IMR-90 (cell line): ENCODE measurements around the gene AP4S1. TPM values are rescaled to one million over a fixed set of nuclear protein-coding genes. Genes with fewer than 3 reads are reported as not detected.

Source experiments
- ATAC-seq: fragments of 200-7000 bp; cut with Tn5 transposase; 2 replicates; pipeline ENCODE4 v1.9.1; 2020; ENCODE audit warnings: low read depth, mild to moderate bottlenecking, moderate library complexity
- BruUV-seq: library from RNA; stranded (reverse); fragments of 400-500 nt; replicated peaks from 2 replicates; lab custom pipeline; 2021; lab: Mats Ljungman, UMichigan
- CTCF ChIA-PET: fragments of 300-600 bp; formaldehyde crosslinking; extraction: SDS; loops from one replicate; lab custom pipeline; 2021; ENCODE audit warnings: antibody characterized with exemption; lab: Yijun Ruan, JAX
- POLR2A ChIA-PET: fragments of 300-600 bp; sonication (Branson Sonifier 250); formaldehyde crosslinking; loops from one replicate; lab custom pipeline; 2022; ENCODE audit warnings: antibody characterized with exemption; ENCODE audit not compliant: unreplicated experiment; lab: Charles Lee
- DNase-seq: peaks from one replicate; pipeline ENCODE4 v3.0.0; 2013
- H2AFZ ChIP-seq: replicated peaks from 2 replicates; pipeline ENCODE3; 2013; ENCODE audit warnings: low read length, mild to moderate bottlenecking; ENCODE audit not compliant: poor library complexity
- H2AK5ac ChIP-seq: 2 replicates; pipeline ENCODE4 v1.6.1; 2013; ENCODE audit warnings: low read depth, low read length, inconsistent platforms
- H2AK9ac ChIP-seq: replicated peaks from 2 replicates; pipeline ENCODE3; 2013; ENCODE audit warnings: mild to moderate bottlenecking, low read depth, low read length, moderate library complexity; ENCODE audit not compliant: poor library complexity
- H2BK120ac ChIP-seq: 2 replicates; pipeline ENCODE4 v1.6.1; 2013; ENCODE audit warnings: low read depth, low read length, inconsistent platforms
- H2BK15ac ChIP-seq: 3 replicates; pipeline ENCODE4 v1.6.1; 2013; ENCODE audit warnings: low read depth, low read length, inconsistent platforms
- H2BK20ac ChIP-seq: 2 replicates; pipeline ENCODE4 v1.6.1; 2013; ENCODE audit warnings: low read depth, mild to moderate bottlenecking, inconsistent platforms, low read length, moderate library complexity
- H2BK5ac ChIP-seq: 2 replicates; pipeline ENCODE4 v1.6.1; 2013; ENCODE audit warnings: mild to moderate bottlenecking, low read depth, low read length, inconsistent platforms; ENCODE audit not compliant: poor library complexity, severe bottlenecking
- H3K14ac ChIP-seq: replicated peaks from 2 replicates; pipeline ENCODE4 v1.6.1; 2013; ENCODE audit warnings: low read depth, low read length, inconsistent platforms
- H3K18ac ChIP-seq: 2 replicates; pipeline ENCODE4 v1.6.1; 2013; ENCODE audit warnings: low read depth, low read length, control low read depth
- H3K23ac ChIP-seq: 2 replicates; pipeline ENCODE4 v1.6.1; 2013; ENCODE audit warnings: low read depth, low read length, inconsistent platforms
- H3K27ac ChIP-seq: 2 replicates; pipeline ENCODE4 v1.5.1; 2013; ENCODE audit warnings: mild to moderate bottlenecking, control low read depth, low read length; ENCODE audit not compliant: insufficient read depth
- H3K27me3 ChIP-seq: 2 replicates; pipeline ENCODE4 v1.6.1; 2013; ENCODE audit warnings: low read length; ENCODE audit not compliant: control insufficient read depth, insufficient read depth
- H3K36me3 ChIP-seq: 2 replicates; pipeline ENCODE4 v1.6.1; 2013; ENCODE audit warnings: low read length, mixed read lengths; ENCODE audit not compliant: control insufficient read depth, insufficient read depth
- H3K4ac ChIP-seq: 2 replicates; pipeline ENCODE4 v1.6.1; 2013; ENCODE audit warnings: low read depth, low read length, inconsistent platforms
- H3K4me1 ChIP-seq: 2 replicates; pipeline ENCODE4 v1.6.1; 2013; ENCODE audit warnings: low read length, mixed read lengths; ENCODE audit not compliant: control insufficient read depth, insufficient read depth
- H3K4me2 ChIP-seq: 2 replicates; pipeline ENCODE4 v1.6.1; 2013; ENCODE audit warnings: low read depth, mild to moderate bottlenecking, control low read depth, low read length, moderate library complexity
- H3K4me3 ChIP-seq: 2 replicates; pipeline ENCODE4 v1.5.1; 2013; ENCODE audit warnings: low read depth, mild to moderate bottlenecking, control low read depth, low read length, moderate library complexity; ENCODE audit not compliant: insufficient read depth
- H3K56ac ChIP-seq: 2 replicates; pipeline ENCODE4 v1.6.1; 2013; ENCODE audit warnings: low read length, inconsistent platforms; ENCODE audit not compliant: insufficient read depth; ENCODE audit errors: extremely low read depth
- H3K79me1 ChIP-seq, 2 experiments: 2 replicates each; pipeline ENCODE4 v1.6.1; 2013; ENCODE audit warnings: low read length in 2 of 2, inconsistent platforms in 1 of 2, low read depth in 1 of 2
- H3K9ac ChIP-seq: 2 replicates; pipeline ENCODE4 v1.6.1; 2013; ENCODE audit warnings: low read depth, low read length, control low read depth
- H3K9me1 ChIP-seq: 2 replicates; pipeline ENCODE4 v1.6.1; 2013; ENCODE audit warnings: low read length, inconsistent platforms; ENCODE audit not compliant: insufficient read depth
- H3K9me3 ChIP-seq: 2 replicates; pipeline ENCODE4 v1.6.1; 2013; ENCODE audit warnings: low read length; ENCODE audit not compliant: control insufficient read depth, insufficient read depth
- H4K20me1 ChIP-seq: 2 replicates; pipeline ENCODE4 v1.6.1; 2013; ENCODE audit warnings: low read length, inconsistent platforms; ENCODE audit not compliant: insufficient read depth
- H4K5ac ChIP-seq: 2 replicates; pipeline ENCODE4 v1.6.1; 2013; ENCODE audit warnings: mild to moderate bottlenecking, low read depth, low read length, control low read depth
- H4K8ac ChIP-seq, 2 experiments: 2 replicates each; pipeline ENCODE4 v1.6.1; 2013; ENCODE audit warnings: low read depth in 2 of 2, low read length in 2 of 2, control low read depth in 1 of 2, inconsistent platforms in 1 of 2
- H4K91ac ChIP-seq: 2 replicates; pipeline ENCODE4 v1.6.1; 2013; ENCODE audit warnings: low read depth, low read length, inconsistent platforms; ENCODE audit not compliant: insufficient read depth
- BHLHE40 ChIP-seq: fragments of 150-350 bp; IDR thresholded peaks from 2 replicates; pipeline ENCODE4 v1.6.1; 2016; ENCODE audit warnings: mild to moderate bottlenecking, low read depth, low read length
- CEBPB ChIP-seq: IDR thresholded peaks from 2 replicates; pipeline ENCODE4 v1.6.1; 2012; ENCODE audit warnings: low read depth, low read length, improper control_type of control experiment
- CHD1 ChIP-seq: IDR thresholded peaks from 2 replicates; pipeline ENCODE4 v1.6.1; 2012; ENCODE audit warnings: low read depth, low read length, improper control_type of control experiment
- CTCF ChIP-seq: conservative IDR thresholded peaks from 2 replicates; pipeline ENCODE4 v1.5.1; 2012; ENCODE audit warnings: mild to moderate bottlenecking, low read depth, low read length, improper control_type of control experiment
- ELK1 ChIP-seq: fragments of 150-350 bp; IDR thresholded peaks from 2 replicates; pipeline ENCODE4 v1.6.1; 2016; ENCODE audit warnings: low read depth, mild to moderate bottlenecking, low read length, moderate library complexity, borderline replicate concordance
- FOS ChIP-seq: fragments of 150-350 bp; IDR thresholded peaks from 2 replicates; pipeline ENCODE4 v1.6.1; 2016; ENCODE audit warnings: low read depth, low read length
- MAFK ChIP-seq: IDR thresholded peaks from 2 replicates; pipeline ENCODE4 v1.6.1; 2012; ENCODE audit warnings: low read depth, low read length, improper control_type of control experiment
- MAZ ChIP-seq: IDR thresholded peaks from 2 replicates; pipeline ENCODE4 v1.6.1; 2012; ENCODE audit warnings: low read depth, mild to moderate bottlenecking, low read length, improper control_type of control experiment, moderate library complexity, borderline replicate concordance
- MXI1 ChIP-seq: IDR thresholded peaks from 2 replicates; pipeline ENCODE4 v1.6.1; 2012; ENCODE audit warnings: low read depth, mild to moderate bottlenecking, low read length, moderate library complexity, borderline replicate concordance
- NFE2L2 ChIP-seq: fragments of 150-350 bp; IDR thresholded peaks from 2 replicates; pipeline ENCODE4 v1.6.1; 2016; ENCODE audit warnings: low read depth, mild to moderate bottlenecking, low read length
- POLR2A ChIP-seq: IDR thresholded peaks from 2 replicates; pipeline ENCODE4 v1.6.1; 2012; ENCODE audit warnings: mild to moderate bottlenecking, low read depth, low read length
- RAD21 ChIP-seq: IDR thresholded peaks from 2 replicates; pipeline ENCODE4 v1.6.1; 2012; ENCODE audit warnings: low read length, improper control_type of control experiment
- RCOR1 ChIP-seq: IDR thresholded peaks from 2 replicates; pipeline ENCODE4 v1.6.1; 2012; ENCODE audit warnings: mild to moderate bottlenecking, low read length, improper control_type of control experiment; ENCODE audit not compliant: insufficient replicate concordance
- RFX5 ChIP-seq: IDR thresholded peaks from 2 replicates; pipeline ENCODE4 v1.8.0; 2012; ENCODE audit warnings: low read depth, mild to moderate bottlenecking, low read length, moderate library complexity
- SMC3 ChIP-seq: fragments of 150-350 bp; IDR thresholded peaks from 2 replicates; pipeline ENCODE4 v1.6.1; 2016; ENCODE audit warnings: low read depth, mild to moderate bottlenecking, antibody characterized with exemption, low read length, moderate library complexity
- USF2 ChIP-seq: fragments of 150-350 bp; IDR thresholded peaks from 2 replicates; pipeline ENCODE4 v1.6.1; 2017; ENCODE audit warnings: mild to moderate bottlenecking, antibody characterized with exemption, low read length, low read depth
- WGBS, 2 experiments: methylation state at CpG; one replicate each; pipeline versions ENCODE4 v1.1.5 to v1.1.7; 2013; ENCODE audit warnings: missing lambda C conversion rate in 2 of 2; ENCODE audit not compliant: insufficient read length in 1 of 2; ENCODE audit errors: extremely low coverage in 2 of 2; 5-methylcytosine and 5-hydroxymethylcytosine counted together
- dilution Hi-C: fragments of 300-500 bp; cut with HindIII; formaldehyde crosslinking; loops from one replicate; pipeline ENCODE4 v1.14.3; 2018; ENCODE audit warnings: low sequenced_read_pairs; ENCODE audit not compliant: unreplicated experiment
- in situ Hi-C: fragments of 300-500 bp; cut with MboI; formaldehyde crosslinking; loops from 3 replicates; pipeline ENCODE4 v1.14.3; 2019; ENCODE audit warnings: low sequenced_read_pairs, inconsistent platforms, mixed read lengths
- intact Hi-C: fragments of 100-400 bp; cut with micrococcal nuclease; formaldehyde crosslinking; loops from 2 replicates; pipeline ENCODE4 v1.10.0; 2022
- polyA plus RNA-seq, 3 experiments: library from polyadenylated mRNA; depleted of rRNA; stranded (reverse); fragments of >200 nt; gene quantifications; 2 replicates each; pipeline ENCODE4 v1.2.3, GENCODE V29; 2012; ENCODE audit warnings: low replicate concordance in 1 of 3
- total RNA-seq: library from RNA; depleted of rRNA; stranded (reverse); fragments of >200 nt; gene quantifications from 2 replicates; pipeline ENCODE4 v1.2.3, GENCODE V29; 2012

The AP4S1 gene
- total and polyA plus RNA-seq, 2 of the 4 experiments (the other 2 are of a cell fraction) = 2.7 to 4.5 TPM

- Histone ChIP-seq H3K56ac (no peak overlapping the region), H3K4me1 (no peaks in the 10 kb centered on the region), H3K4me2 (no peak overlapping the region), H3K27me3 (no peaks in the 10 kb centered on the region), H2BK15ac (no peak overlapping the region), H3K27ac (no peak overlapping the region), H2BK20ac (no peak overlapping the region), H4K20me1 (peaks cover 4% of the 10 kb centered on the region; the same call in 1 of the 2 replicates), H2AK5ac (no peak overlapping the region), H4K5ac (no peak overlapping the region), H3K79me1 (peaks cover 14 to 27% of the 10 kb centered on the region in 2 experiments), H3K9ac (no peak overlapping the region), H3K14ac (no peak overlapping the region), H3K9me1 (peaks cover 9% of the 10 kb centered on the region), H3K36me3 (peaks cover 44% of the 10 kb centered on the region), H2BK120ac (no peak overlapping the region), H4K8ac (no peak overlapping the region), H3K9me3 (no peaks in the 10 kb centered on the region), H2AK9ac (no peak overlapping the region), H2BK5ac (no peak overlapping the region), H3K18ac (no peak overlapping the region), H3K4ac (no peak overlapping the region), H2AFZ (no peak overlapping the region), H3K23ac (no peak overlapping the region), H3K4me3 (no peak overlapping the region), H4K91ac (no peak overlapping the region)
- in situ Hi-C loops = no loop called here
- ChIA-PET CTCF (no interaction called here), POLR2A (no interaction called here)
- DNase-seq (no peak), ATAC-seq (no peak)
- intact Hi-C loops = no loop called here
- WGBS, 2 experiments = no CpG with 5 or more reads among the region's 6 CpGs
- TF ChIP-seq USF2 = no peak
- TF ChIP-seq MAZ = no peak
- TF ChIP-seq ELK1 = no peak
- TF ChIP-seq NFE2L2 = no peak
- no peak for TF ChIP-seq CTCF
- TF ChIP-seq RFX5 = no peak
- no peak for TF ChIP-seq POLR2A
- no peak for TF ChIP-seq RAD21
- no peak for TF ChIP-seq RCOR1
- TF ChIP-seq MAFK = no peak
- TF ChIP-seq SMC3 = no peak
- no peak for TF ChIP-seq BHLHE40
- TF ChIP-seq MXI1 = no peak
- no peak for TF ChIP-seq CHD1
- TF ChIP-seq CEBPB = no peak
- no peak for TF ChIP-seq FOS
- dilution Hi-C loops = no loop called here
- no TSS peak for BruUV-seq
Measured at GRCh38 chr14:31125231-31125630, 99.8 kb downstream of the AP4S1 start.
